Stimulated activated CD8-positive, alpha-beta memory T cell treated with anti-CD3 and anti-CD28 coated beads, Interleukin-4, amount 100 ng/mL, for 1 hour (primary cell): ENCODE data around the gene WNT8A.
"Not testable (repeated sequence)": the region's sequence is repeated elsewhere in the genome, so short reads cannot be mapped to it uniquely, and the experiment has no call there.

ENCODE experiments used
- DNase-seq, 2 donors: peaks; one replicate each; pipeline ENCODE4 v3.0.0-alpha.2; 2020; ENCODE audit warnings: low read depth in 2 of 2, low spot score in 1 of 2

WNT8A gene

DNA sequence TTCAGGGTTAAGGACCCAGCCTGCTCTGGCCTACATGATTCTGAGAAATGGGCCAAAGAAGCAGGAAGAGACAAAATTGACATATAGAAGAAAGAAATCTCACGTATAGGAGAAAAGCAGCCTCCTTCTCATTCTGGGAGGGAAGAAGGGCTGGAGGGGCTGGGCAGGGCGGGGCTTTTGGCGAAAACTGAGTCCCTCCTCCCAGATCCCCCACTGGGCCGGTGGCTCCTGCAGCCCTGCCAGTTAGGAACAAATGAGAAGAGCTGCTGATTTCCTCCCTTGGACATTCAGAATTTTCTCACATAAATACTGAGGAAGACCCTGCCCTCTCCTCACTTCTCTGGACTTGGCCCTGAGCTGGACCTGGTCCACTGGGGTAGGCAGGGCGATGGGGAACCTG, at the start of gene WNT8A:
WNT8A (plus strand) TSS at position 332 of the 400 bp plus-strand sequence. CDS start 95 bp downstream, outside the sequence.
- DNase-seq: no peak

GRCh38 chr5:138035605-138036537, 48.0 kb upstream of the WNT8A start:
- DNase-seq: peak; percentile 5 to 28

DNA sequence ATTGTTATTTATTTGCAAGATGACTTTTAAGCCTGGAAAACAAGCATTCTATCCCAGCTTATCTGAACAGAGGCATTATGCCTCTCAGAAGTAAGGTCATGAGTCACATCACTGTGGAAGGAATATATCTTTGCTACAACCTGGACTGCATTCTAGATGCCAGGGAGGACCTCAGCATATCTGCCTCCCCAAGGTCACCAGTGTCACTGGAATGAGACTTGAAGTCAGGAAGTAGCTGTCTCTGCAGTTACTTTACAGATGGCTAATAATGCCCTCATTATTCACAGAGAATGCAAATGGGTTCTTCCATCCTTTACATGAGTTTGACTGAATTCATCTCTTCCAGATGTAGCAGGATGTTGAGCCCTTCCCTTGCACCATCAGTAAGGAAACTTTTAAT, 46.6 kb upstream of the WNT8A start:
- DNase-seq: no peak

DNA sequence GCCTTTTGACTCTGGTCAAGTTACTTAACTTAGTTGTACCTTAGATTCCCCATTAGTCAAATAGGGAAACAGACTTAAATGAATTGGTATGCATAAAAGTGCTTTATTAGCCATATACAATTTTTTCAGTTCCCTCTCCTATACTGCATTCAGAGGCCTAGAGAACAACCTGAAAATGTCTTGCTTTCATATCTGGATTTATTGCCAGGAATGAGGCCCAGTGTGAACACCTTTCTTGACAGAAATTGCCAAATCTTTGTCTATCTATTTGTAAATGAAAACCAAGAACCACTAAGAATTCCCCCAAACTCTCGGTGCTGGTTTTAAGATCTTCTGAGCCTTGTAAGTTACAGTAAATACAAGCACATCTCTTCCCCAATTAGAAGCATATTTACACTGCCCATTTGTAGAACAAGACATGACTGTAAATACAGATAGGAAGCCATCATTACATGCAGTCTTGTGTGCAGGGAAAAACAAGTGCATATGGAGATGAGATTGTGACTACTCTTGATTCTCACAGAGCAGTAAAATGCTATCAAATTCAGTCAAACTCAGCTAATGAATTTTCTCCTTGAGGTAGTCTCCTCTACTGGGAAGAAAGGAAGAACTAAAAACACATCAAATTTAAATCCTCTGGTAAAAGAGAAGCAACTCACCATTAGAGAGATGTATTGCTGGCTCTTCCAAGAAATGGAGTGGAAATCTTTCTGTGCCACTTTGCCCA, 45.8 kb upstream of the WNT8A start:
- no peak for DNase-seq

GRCh38 chr5:138038826-138039225, 45.0 kb upstream of the WNT8A start:
- DNase-seq: no peak

DNA sequence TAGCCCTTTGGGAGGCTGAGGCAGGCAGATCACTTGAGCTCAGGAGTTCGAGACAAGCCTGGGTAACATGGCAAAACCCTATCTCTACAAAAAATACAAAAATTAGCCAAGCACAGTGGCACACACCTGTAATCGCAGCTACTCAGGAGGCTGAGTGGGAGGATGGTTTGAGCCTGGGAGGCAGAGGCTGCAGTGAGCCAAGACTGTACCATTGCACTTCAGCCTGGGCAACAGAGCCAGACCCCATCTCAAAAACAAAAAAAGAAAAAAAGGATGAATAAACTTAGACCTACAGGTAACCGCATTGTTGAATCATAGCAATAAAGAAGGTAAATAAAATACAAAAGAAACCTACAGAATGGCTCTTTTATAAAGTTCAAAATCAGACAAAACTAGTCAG, 38.5 kb upstream of the WNT8A start:
- not testable (repeated sequence) for DNase-seq

DNA sequence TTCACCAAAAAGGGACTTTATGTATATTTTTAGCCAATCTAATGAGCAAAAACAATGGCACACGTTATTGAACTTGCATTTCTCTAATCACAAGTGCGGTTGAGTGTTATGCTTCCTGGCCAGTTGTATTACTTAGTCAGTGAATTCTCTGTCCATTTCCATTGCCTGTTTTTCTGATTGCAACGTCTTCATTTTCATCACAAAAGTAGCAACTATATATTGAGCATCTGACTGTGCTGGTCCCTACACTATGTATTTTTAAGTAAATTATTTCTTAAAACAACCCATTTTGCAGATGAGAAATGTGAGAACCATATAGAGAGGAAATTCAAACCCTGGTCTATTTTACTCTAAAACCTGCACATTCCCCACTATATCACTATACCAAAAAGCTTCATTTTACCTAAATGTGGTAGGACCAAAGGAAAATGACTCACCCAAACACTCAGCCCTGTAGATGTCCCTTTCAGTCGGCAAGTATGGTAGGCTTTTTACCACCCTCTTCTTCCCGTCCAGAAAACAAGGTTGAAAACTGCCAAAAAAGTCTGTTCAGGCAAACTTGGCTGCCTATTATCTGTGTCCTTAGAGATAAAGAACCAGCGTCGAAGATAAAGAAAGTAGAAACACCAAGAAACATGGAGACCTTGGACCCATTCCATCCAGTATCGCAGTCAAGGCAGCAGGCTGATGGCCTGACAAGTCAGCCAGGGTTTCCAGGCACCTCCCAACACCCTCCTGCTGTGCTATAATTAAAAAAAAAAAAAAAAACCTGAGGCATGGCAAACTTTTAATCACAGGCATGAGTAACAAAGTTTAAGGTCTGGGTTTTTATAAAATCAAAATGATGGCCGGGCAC, 32.2 kb upstream of the WNT8A start:
- DNase-seq: no peak

GRCh38 chr5:138052718-138053117, 31.1 kb upstream of the WNT8A start:
- not testable (repeated sequence) for DNase-seq

DNA sequence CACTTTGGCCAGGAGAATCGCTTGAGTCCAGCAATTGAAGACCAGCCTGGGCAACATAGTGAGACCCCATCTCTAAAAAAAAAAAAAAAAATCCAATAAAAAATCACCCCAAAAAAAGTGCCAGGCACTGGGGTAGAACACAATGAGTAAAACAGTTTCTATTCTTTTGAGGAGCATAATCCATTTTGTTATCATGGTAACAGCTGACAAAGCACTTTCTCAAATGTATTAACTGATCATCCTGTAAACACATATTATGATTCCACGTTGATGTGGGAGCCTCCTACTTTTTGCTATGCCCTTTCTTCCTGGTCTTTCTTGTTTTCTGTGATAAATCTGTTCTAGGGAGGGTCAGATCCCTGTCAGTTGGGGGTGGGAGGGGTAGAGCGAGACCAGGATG, 30.3 kb upstream of the WNT8A start:
- no peak for DNase-seq

- DNase-seq: no peak
These were observed 29.6 kb upstream of the WNT8A start for GRCh38 chr5:138054206-138054605.

DNA sequence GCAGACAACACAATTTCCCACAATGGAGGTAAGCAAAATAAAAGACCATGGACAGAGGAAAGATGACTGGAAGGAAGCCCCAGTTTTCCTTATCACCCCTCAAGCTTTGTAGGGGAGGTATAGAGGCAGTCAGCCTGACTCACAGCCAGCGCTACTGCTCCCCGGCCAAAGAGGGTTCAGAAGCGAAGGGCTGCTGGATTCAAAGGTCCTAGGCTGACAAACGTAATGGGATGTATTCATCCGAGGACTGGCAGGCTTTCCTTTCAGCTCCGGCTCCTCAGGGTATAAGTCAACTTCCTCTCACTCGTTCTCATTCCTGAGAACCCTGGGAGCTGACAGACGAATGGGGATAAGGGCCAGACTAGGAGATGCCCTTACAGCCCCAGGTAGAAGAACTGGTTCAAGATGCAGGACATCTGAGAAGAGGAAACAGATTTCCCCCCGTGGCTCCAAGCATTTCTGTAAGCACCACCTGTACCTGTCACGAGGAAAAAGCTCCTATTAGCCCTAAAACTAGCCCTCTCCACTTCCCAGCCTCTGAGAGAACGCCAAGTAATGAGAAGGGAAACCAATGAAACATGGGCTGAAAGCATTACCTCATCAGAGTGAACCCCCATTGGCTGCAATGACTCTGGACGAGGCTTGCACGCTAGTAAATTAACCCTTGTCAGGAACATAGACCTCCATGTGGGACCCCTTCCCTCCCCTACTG, 28.8 kb upstream of the WNT8A start:
- DNase-seq: no peak

DNA sequence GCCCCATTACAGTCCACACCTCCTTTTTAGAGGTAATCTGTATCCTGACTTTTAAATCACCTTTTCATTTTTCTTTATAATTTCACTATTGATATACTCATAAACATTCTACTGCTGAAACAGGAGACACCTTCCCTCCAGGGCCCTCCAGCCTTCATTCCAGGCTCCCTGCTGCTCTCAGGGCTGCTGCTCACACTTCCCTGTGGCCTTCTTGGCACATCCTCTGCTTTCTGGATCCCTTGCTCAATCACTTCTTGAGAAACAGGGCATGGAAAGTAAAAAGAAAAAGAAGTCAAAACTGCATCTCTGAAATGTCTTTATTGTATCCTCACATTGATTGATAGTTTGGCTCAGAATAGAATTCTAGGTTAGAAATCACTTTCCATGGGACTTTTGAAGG, 19.3 kb upstream of the WNT8A start:
- DNase-seq: no peak

DNA sequence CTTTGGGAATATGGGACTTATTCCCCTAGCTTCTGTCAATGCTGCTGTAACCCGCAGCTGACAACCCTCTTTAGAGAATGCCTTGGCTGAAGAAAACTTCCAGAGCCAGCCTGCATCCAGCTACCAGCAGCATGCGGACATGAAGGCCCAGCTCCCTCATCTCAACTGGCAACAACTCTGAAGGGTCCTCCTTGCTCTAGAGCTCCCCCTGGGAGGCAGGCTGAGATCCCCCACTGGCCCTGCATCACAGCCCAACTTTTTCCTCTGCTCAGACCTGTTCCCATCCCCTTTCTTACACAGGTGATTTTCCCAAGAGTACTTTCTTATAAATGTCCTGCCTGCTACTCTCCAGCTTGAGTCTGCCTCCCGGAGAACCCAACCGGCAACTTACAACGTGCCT, 18.7 kb upstream of the WNT8A start:
- no peak for DNase-seq

DNA sequence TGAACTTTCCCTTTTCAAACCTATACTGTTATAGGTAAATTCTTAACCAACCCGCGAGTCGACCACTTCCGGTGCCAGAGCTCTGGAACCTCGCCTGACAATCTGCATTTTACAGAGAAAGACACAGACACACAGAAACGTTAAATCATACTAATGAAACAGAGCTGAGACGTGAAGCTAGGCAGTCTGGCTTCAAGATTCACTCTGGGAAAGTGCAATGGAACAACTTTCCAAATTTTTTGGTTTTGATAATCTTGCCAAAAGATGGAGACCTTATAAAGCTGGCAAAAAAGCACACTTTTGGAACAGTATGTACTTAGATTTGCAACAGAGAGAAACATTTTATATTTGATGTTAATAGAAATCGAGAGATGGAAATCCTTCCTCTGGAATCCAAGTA, 15.9 kb upstream of the WNT8A start:
- no peak for DNase-seq

DNA sequence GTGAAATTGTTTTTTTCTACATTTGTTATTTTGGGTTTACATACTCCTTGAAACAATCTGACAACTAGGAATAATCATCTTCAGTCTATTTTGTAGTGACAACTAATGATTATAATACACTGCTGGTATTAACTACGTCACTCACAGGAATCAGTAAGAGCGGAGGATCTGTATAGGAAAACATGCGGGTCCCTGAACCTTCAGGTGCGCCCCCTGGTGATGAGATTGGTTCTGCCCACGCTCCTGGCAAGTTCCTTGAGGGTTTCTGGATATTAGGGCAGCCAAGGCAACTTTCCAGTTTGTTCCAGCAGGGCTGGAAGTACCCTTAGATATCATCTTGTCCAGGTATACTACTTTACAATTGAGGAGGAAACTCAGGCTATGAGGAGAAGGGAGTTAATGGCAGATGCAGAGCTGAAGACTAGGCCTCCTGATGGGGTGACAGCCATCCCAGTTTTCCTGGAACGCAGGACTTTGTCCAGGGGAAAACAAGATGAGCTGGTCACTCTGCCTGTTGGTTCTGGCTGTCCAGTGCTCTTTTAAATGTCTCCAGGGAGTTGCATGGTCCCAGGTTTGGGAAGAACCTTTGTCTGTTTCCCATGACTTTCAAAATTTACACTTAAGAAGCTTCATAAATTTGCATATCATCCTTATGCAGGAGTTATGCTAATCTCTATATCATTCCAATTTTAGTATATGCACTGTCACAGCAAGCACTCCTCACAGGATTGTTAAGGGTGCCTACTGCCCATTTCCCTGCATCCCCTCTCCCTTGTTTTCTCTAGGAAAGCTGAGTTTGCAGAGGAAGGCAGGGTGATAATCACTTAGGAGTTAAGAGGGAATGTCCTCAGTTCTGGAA, 14.9 kb upstream of the WNT8A start:
- peak; percentile 32 to 41 for DNase-seq

GRCh38 chr5:138070026-138070425, 13.8 kb upstream of the WNT8A start:
- DNase-seq: not testable (repeated sequence)

DNA sequence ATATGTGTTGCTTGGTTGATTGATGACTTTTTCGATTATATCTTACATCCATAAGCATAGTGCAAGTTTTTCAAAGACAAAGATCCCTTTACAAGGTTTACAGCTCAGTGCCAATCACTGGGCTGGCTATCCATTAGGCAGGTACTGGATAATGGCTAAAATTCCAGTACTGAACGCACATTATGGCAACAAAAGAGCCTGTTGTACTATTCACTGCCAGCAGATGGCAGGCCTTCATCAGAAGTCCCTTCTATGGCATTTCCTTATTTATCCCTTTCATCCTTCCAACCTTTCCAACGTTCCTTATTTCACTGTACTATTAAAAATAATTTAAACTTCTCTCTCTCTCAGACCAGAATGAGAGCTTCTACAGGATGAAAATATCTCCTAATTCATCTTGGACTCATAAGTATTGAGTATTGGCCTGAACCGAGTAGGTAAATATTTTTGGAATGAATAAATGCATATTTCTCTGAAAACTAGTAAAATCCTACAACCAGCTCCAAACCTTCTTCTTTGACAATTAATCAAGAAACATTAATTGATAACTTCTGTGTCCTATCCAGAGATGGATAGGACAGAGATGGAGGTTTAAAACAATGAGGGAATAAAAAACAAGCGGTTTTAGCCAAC, 6.7 kb upstream of the WNT8A start:
- DNase-seq: peak in 1 of 2 donors; percentile 16

- DNase-seq: no peak
These were observed 5.7 kb upstream of the WNT8A start for GRCh38 chr5:138078006-138078643.

- DNase-seq: no peak
These were observed 1.8 kb upstream of the WNT8A start for GRCh38 chr5:138082033-138082432.
